ENCODE data around the gene RDH11.

The RDH11 gene

DNA sequence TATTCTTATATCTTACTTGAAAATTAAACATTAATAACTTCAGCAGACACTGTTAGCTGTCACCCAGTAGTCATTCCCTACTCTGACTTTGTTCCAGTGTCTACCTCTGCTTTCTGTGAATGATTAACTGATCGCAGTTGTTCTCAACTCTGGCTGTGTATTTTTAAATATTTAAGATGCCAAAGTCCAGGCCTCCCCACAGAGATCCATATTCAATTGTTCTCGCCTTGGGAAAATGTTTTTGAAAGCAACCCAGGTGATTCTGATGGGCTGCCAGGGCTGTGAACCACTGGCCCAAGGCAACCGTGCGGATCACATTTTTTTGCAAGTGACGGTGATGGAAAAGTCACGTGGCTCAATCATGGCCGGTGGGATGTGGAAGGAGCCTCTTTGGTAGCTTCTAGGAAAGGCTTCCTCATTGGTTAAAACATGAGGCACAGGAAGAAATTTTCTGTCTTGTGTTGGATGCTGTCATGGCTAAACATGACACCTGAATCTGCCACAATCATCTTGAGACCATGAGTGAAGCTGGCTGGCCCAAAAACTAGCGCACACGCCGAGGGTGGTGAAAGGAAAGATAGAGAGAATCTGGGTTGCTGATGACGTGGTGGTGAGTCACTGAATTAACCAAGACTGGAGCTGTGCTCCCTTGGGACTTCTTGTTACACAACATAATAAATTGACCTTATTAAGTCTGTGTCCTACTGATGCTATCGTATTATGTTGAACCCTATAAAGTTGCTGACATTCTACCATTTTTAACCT lies 43.4 kb upstream of the RDH11 start (continued):
- TF ChIP-seq ZNF214 (tag by site-specific recombination; IDR thresholded peaks at IDR 0.05; ENCODE audit: borderline replicate concordance) (no peak), PRDM1 (tag by site-specific recombination; IDR thresholded peaks at IDR 0.05) (peak; percentile 82), ZNF132 (tag by site-specific recombination; IDR thresholded peaks at IDR 0.05; ENCODE audit: borderline replicate concordance) (no peak), OSR2 (tag by site-specific recombination; IDR thresholded peaks at IDR 0.05) (peak; percentile 30; the same call in 1 of the 2 replicates), ZNF324 (tag by site-specific recombination; IDR thresholded peaks at IDR 0.05) (peak; percentile 72; the same call in 1 of the 2 replicates), SALL2 (tag by site-specific recombination; IDR thresholded peaks at IDR 0.05; ENCODE audit: borderline replicate concordance) (no peak), ZNF366 (tag by site-specific recombination; conservative IDR thresholded peaks at IDR 0.05) (peak; percentile 73), YY1 (tag by site-specific recombination; IDR thresholded peaks at IDR 0.05) (no peak), KLF1 (tag by site-specific recombination; IDR thresholded peaks at IDR 0.05) (no peak), KLF9 (tag by site-specific recombination; IDR thresholded peaks at IDR 0.05; ENCODE audit: low read depth) (no peak), ZNF639 (tag by site-specific recombination; IDR thresholded peaks at IDR 0.05) (peak; percentile 86; the same call in 1 of the 2 replicates), ZNF596 (tag by site-specific recombination; IDR thresholded peaks at IDR 0.05) (no peak), KLF17 (tag by site-specific recombination; IDR thresholded peaks at IDR 0.05) (no peak), KLF16 (tag by site-specific recombination; IDR thresholded peaks at IDR 0.05) (0 out of 2 replicates have a peak, but pooled peaks have one; percentile 26), ZNF248 (tag by site-specific recombination; IDR thresholded peaks at IDR 0.05) (no peak), ZNF560 (tag by site-specific recombination; IDR thresholded peaks at IDR 0.05; ENCODE audit: borderline replicate concordance) (no peak), ZFHX2 (tag by site-specific recombination; conservative IDR thresholded peaks at IDR 0.05) (no peak), ZNF23 (tag by site-specific recombination; IDR thresholded peaks at IDR 0.05; ENCODE audit: borderline replicate concordance) (no peak), ZNF302 (tag by site-specific recombination; IDR thresholded peaks at IDR 0.05; ENCODE audit: low read depth) (no peak), ZNF707 (tag by site-specific recombination; IDR thresholded peaks at IDR 0.05) (no peak), ZNF585B (tag by site-specific recombination; IDR thresholded peaks at IDR 0.05) (no peak), ZNF398 (tag by site-specific recombination; IDR thresholded peaks at IDR 0.05) (no peak), ZNF558 (tag by site-specific recombination; IDR thresholded peaks at IDR 0.05) (no peak), ZNF335 (tag by site-specific recombination; conservative IDR thresholded peaks at IDR 0.05) (no peak), ZNF266 (tag by site-specific recombination; IDR thresholded peaks at IDR 0.05; ENCODE audit: low read depth) (no peak), ZBTB7A (tag by site-specific recombination; IDR thresholded peaks at IDR 0.05; ENCODE audit: low read depth) (no peak)
- TF ChIP-seq, protein P1, sequence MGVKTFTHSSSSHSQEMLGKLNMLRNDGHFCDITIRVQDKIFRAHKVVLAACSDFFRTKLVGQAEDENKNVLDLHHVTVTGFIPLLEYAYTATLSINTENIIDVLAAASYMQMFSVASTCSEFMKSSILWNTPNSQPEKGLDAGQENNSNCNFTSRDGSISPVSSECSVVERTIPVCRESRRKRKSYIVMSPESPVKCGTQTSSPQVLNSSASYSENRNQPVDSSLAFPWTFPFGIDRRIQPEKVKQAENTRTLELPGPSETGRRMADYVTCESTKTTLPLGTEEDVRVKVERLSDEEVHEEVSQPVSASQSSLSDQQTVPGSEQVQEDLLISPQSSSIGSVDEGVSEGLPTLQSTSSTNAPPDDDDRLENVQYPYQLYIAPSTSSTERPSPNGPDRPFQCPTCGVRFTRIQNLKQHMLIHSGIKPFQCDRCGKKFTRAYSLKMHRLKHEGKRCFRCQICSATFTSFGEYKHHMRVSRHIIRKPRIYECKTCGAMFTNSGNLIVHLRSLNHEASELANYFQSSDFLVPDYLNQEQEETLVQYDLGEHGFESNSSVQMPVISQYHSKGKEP (tag by site-specific recombination; IDR thresholded peaks at IDR 0.05): no peak
- TF ChIP-seq, protein P2, sequence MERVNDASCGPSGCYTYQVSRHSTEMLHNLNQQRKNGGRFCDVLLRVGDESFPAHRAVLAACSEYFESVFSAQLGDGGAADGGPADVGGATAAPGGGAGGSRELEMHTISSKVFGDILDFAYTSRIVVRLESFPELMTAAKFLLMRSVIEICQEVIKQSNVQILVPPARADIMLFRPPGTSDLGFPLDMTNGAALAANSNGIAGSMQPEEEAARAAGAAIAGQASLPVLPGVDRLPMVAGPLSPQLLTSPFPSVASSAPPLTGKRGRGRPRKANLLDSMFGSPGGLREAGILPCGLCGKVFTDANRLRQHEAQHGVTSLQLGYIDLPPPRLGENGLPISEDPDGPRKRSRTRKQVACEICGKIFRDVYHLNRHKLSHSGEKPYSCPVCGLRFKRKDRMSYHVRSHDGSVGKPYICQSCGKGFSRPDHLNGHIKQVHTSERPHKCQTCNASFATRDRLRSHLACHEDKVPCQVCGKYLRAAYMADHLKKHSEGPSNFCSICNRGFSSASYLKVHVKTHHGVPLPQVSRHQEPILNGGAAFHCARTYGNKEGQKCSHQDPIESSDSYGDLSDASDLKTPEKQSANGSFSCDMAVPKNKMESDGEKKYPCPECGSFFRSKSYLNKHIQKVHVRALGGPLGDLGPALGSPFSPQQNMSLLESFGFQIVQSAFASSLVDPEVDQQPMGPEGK (tag by site-specific recombination; IDR thresholded peaks at IDR 0.05): no peak
- TF ChIP-seq, protein P3, sequence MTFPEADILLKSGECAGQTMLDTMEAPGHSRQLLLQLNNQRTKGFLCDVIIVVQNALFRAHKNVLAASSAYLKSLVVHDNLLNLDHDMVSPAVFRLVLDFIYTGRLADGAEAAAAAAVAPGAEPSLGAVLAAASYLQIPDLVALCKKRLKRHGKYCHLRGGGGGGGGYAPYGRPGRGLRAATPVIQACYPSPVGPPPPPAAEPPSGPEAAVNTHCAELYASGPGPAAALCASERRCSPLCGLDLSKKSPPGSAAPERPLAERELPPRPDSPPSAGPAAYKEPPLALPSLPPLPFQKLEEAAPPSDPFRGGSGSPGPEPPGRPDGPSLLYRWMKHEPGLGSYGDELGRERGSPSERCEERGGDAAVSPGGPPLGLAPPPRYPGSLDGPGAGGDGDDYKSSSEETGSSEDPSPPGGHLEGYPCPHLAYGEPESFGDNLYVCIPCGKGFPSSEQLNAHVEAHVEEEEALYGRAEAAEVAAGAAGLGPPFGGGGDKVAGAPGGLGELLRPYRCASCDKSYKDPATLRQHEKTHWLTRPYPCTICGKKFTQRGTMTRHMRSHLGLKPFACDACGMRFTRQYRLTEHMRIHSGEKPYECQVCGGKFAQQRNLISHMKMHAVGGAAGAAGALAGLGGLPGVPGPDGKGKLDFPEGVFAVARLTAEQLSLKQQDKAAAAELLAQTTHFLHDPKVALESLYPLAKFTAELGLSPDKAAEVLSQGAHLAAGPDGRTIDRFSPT (tag by site-specific recombination; IDR thresholded peaks at IDR 0.05): peak; percentile 59; the same call in 1 of the 2 replicates
- TF ChIP-seq, protein P4, sequence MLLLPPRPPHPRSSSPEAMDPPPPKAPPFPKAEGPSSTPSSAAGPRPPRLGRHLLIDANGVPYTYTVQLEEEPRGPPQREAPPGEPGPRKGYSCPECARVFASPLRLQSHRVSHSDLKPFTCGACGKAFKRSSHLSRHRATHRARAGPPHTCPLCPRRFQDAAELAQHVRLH (tag by site-specific recombination; IDR thresholded peaks at IDR 0.05): no peak

Data from HEK293 (cell line).